Fibroblast of mammary gland (primary cell): ENCODE data around the gene FUT4.
A peak's percentile ranks its signal among the peaks of the same experiment; 100 is the strongest.
"Not testable (repeated sequence)": the region's sequence is repeated elsewhere in the genome, so short reads cannot be mapped to it uniquely, and the experiment has no call there.

Experiments used
- DNase-seq: peaks from one replicate; pipeline ENCODE4 v3.0.0-alpha.2; 2010; ENCODE audit warnings: low read depth
- H3K4me3 ChIP-seq: 2 replicates; pipeline ENCODE4 v1.5.1; 2011; ENCODE audit warnings: low read depth, mild to moderate bottlenecking, low read length, moderate library complexity; ENCODE audit not compliant: control insufficient read depth
- TF ChIP-seq, protein P1 (sequence below): conservative IDR thresholded peaks from 2 replicates; pipeline ENCODE4 v1.5.1; 2011; ENCODE audit warnings: low read depth, low read length, inconsistent platforms; ENCODE audit not compliant: control insufficient read depth, insufficient read depth

The FUT4 gene

DNA sequence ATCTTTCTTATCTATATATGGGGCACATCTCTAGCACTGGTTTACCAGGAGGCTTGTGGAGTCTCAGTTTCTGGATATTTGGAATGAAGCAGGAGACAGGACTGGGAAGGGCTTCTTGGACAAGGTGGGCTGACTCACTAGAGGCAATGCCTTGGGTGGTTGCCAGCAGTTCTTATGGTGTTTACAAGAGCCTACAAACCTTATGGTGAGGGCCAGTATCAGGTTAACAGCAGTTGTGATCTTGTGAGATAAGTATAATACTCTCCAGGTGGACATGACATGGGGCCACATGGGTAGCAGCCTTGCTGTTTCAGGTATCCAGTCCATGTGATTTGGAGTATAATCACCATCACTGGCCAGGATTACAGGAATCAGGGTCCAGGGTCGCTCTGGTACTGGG, 10.2 kb downstream of the FUT4 start:
- TF ChIP-seq, protein P1, sequence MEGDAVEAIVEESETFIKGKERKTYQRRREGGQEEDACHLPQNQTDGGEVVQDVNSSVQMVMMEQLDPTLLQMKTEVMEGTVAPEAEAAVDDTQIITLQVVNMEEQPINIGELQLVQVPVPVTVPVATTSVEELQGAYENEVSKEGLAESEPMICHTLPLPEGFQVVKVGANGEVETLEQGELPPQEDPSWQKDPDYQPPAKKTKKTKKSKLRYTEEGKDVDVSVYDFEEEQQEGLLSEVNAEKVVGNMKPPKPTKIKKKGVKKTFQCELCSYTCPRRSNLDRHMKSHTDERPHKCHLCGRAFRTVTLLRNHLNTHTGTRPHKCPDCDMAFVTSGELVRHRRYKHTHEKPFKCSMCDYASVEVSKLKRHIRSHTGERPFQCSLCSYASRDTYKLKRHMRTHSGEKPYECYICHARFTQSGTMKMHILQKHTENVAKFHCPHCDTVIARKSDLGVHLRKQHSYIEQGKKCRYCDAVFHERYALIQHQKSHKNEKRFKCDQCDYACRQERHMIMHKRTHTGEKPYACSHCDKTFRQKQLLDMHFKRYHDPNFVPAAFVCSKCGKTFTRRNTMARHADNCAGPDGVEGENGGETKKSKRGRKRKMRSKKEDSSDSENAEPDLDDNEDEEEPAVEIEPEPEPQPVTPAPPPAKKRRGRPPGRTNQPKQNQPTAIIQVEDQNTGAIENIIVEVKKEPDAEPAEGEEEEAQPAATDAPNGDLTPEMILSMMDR, result no peak
- peak; percentile 79 for DNase-seq
- no peak overlapping the region for H3K4me3 ChIP-seq

DNA sequence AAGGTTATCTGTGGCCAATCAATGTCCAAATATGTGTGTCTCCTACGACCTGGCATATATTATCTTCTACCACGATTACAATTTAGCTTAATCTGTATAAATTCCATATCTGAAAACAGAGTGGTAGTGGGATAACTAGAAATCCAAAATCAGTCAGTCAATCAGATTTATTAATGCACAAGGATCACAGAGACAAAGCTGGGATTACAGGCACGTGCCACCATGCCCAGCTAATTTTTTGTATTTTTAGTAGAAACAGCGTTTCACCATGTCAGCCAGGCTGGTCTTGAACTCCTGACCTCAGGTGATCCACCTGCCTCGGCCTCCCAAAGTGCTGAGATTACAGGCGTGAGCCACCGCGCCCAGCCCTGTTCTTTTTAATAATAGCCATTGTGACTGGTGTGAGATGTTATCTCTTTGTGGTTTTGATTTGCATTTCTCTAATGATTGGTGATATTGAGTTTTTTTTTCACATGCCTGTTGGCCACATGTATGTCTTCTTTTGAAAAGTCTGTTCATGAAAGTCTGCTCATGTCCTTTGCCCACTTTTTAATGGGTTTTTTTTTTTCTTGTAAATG, 12.1 kb downstream of the FUT4 start:
- DNase-seq, H3K4me3 ChIP-seq: not testable (repeated sequence)

DNA sequence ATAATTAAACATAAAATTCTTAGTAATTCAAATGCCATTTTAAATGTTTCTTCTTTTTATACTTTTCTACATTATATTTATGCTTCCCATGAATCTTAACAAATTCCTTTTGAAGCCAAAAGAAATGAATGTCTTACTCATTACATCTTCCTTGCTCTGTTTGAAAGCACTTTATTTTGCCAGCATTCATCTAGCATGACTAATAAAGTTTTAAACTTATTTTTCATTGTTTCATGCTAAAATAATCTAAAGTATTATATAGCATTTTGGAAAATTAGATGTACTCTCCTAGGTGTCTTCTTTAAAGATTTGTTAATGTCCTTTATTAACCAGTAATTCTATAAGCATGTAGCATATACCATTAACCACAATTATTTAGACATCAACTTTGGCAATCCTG, 13.7 kb downstream of the FUT4 start:
- TF ChIP-seq, protein P1, result no peak
- H3K4me3 ChIP-seq, result no peak overlapping the region
- DNase-seq, result peak; percentile 24

DNA sequence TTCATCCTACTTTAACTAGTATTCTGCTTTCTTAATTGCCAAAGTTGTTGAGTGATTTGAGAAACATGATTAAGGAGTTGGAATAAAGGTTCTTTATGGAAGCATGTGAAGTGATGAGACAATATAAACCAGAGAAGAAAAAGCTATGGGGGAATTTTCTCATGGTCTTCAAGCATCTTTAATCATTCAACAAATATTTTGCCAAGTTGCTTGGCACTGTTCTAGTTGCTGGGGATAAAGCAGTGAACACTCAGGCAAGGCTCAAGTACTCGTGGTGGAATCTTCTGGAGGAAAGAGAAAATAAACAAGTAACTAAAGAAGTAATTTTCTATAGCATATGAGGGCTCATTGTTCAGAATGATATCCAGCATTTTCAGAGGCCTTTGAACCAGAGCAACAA, 14.3 kb downstream of the FUT4 start:
- no peak overlapping the region for H3K4me3 ChIP-seq
- TF ChIP-seq, protein P1, result no peak
- no peak for DNase-seq

DNA sequence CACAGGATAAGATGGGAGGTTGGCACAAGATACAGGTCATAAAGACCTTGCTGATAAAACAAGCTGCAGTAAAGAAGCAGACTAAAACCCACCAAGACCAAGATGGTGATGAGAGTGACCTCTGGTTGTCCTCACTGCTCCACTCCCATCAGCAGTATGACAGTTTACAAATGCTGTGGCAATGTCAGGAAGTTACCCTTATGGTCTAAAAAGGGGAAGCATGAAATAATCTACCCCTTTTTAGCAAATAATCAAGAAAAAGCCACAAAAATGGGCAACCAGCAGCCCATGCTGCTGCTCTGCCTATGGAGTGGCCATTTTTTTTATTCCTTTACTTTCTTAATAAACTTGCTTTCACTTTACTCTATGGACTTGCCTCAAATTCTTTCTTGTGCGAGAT, 14.7 kb downstream of the FUT4 start:
- no peak for DNase-seq
- TF ChIP-seq, protein P1, result no peak
- no peak overlapping the region for H3K4me3 ChIP-seq

DNA sequence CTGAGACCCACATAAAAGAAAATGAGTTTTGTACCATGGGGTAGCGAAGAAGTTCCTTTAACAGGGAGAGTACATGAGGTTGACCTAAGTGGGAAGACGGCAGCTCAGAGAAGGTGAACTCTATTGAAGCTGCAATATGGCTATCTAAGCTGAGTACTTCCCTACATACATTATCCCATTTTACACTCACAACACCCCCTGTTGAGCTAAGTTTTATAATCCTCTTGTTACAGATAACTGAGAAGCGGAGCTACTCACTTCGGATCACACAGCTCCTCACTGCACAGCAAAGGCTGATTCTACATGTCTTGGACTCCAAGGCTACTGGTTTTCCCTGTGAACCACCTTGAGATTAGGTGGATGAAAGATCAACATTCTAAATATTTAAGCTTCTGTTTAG, 15.2 kb downstream of the FUT4 start:
- no peak overlapping the region for H3K4me3 ChIP-seq
- TF ChIP-seq, protein P1, result no peak
- no peak for DNase-seq

DNA sequence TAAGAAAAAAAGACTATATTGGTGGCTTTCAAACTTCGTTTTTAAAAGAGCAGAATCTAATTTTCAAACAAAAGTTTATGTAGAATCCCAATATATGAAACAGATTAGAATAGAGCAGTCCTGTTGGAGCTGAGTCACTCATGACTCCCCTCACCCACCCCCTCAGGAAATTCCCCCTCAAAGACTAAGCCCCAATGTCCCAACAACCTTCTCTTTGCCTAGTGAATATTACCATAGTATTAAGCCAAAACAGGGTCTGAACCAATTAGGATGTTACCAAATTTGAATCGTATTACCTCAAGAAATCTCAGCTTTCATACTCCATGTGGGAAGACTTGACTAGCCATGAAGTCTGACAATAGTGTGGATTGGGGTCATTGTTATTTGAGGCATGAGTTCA, 15.6 kb downstream of the FUT4 start:
- TF ChIP-seq, protein P1, result no peak
- DNase-seq, result no peak
- no peak overlapping the region for H3K4me3 ChIP-seq

DNA sequence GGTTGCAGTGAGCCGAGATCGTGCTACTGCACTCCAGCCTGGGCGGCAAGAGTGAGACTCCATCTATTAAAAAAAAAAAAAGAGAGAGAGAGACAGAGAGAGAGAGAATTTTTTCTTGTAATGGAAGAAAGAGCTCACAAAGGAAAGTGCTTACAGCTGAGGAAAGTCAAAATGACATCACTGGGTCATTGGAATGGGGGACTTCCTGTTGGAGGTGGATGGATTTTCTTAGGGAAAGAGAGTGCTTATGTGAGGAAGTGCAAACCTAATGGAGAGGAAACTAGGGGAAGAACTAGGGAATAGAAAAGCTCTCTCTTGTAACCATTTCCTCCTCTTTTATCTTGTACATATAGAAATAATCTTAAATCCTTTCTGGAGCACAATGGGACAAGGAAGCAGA, 17.1 kb downstream of the FUT4 start:
- H3K4me3 ChIP-seq, result no peak overlapping the region
- TF ChIP-seq, protein P1, result no peak
- DNase-seq, result no peak
